ENCODE data around the gene TNN.

TNN gene

DNA sequence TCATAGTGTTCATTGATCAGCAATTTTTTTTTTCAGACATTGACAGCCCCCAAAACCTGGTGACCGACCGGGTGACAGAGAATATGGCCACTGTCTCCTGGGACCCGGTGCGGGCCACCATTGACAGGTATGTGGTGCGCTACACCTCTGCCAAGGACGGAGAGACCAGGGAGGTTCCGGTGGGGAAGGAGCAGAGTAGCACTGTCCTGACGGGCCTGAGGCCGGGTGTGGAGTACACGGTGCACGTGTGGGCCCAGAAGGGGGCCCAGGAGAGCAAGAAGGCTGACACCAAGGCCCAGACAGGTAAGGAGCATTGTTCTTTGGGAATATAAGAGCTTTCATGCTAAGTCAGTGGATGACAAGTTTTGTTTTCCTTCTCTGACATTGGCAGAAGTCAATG is 49.3 kb downstream of the TNN start:
- Histone ChIP-seq H3K4me3 (ENCODE audit: low read depth in 1 of 2, low read length in 2 of 2) (no peak overlapping the region), H3K9me3 (ENCODE audit: control insufficient read depth in 1 of 2, low read length in 2 of 2) (peaks cover 7 to 16% of the 10 kb centered on the region in 2 donors), H3K36me3 (ENCODE audit: control insufficient read depth in 1 of 2, insufficient read depth in 2 of 2, low read length in 2 of 2) (no peaks in the 10 kb centered on the region), H3K27me3 (ENCODE audit: low read depth, low read length) (no peaks in the 10 kb centered on the region), H3K4me1 (ENCODE audit: control insufficient read depth in 1 of 2, insufficient read depth in 2 of 2, low read length in 2 of 2) (no peaks in the 10 kb centered on the region), H3K27ac (ENCODE audit: low read length) (no peak overlapping the region)

DNA sequence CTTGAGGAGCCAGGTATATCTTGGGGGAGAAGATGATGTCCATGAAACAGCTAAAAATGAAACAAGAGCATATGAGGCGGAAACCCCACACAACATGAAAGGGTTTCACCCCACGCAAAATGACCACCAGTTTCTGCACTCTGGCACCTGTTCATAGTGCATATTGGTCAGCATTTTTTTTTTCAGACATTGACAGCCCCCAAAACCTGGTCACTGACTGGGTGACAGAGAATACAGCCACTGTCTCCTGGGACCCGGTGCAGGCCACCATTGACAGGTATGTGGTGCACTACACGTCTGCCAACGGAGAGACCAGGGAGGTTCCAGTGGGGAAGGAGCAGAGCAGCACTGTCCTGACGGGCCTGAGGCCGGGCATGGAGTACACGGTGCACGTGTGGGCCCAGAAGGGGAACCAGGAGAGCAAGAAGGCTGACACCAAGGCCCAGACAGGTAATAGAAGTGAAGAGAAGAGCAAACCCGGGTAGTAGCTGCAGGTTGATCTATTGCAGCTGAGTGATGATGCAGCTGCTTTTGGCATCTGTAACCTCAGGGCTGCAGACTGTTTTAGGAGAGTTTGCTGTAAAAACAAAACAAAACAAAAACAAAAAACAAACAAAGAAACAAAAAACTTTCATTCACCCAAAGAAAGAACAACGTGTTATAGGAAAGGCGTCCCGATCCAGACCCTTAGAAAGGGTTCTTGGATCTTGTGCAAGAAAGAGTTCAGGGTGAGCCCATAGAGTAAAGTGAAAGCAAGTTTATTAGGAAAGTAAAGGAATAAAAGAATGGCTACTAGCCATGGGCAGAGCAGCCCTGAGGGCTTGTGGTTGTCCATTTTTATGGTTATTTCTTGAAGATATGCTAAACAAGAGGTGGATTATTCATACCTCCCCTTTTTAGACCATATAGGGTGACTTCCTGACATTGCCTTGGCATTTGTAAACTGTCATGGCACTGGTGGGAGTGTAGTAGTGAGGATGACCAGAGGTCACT is 51.0 kb downstream of the TNN start:
- Histone ChIP-seq H3K27me3 (ENCODE audit: low read depth, low read length) (no peaks in the 10 kb centered on the region), H3K4me3 (ENCODE audit: low read depth in 1 of 2, low read length in 2 of 2) (no peak overlapping the region), H3K27ac (ENCODE audit: low read length) (no peak overlapping the region), H3K4me1 (ENCODE audit: control insufficient read depth in 1 of 2, insufficient read depth in 2 of 2, low read length in 2 of 2) (no peaks in the 10 kb centered on the region), H3K36me3 (ENCODE audit: control insufficient read depth in 1 of 2, insufficient read depth in 2 of 2, low read length in 2 of 2) (no peaks in the 10 kb centered on the region), H3K9me3 (ENCODE audit: control insufficient read depth in 1 of 2, low read length in 2 of 2) (peaks cover 0 to 8% of the 10 kb centered on the region in 2 donors)

GRCh38 chr1:175120511-175120910 is 52.9 kb downstream of the TNN start:
- H3K4me3 ChIP-seq (ENCODE audit: low read depth in 1 of 2, low read length in 2 of 2), result no peak overlapping the region
- H3K27me3 ChIP-seq (ENCODE audit: low read depth, low read length), result no peaks in the 10 kb centered on the region
- no peaks in the 10 kb centered on the region for H3K4me1 ChIP-seq (ENCODE audit: control insufficient read depth in 1 of 2, insufficient read depth in 2 of 2, low read length in 2 of 2)
- no peaks in the 10 kb centered on the region for H3K36me3 ChIP-seq (ENCODE audit: control insufficient read depth in 1 of 2, insufficient read depth in 2 of 2, low read length in 2 of 2)
- H3K27ac ChIP-seq (ENCODE audit: low read length), result no peak overlapping the region
- no peaks in the 10 kb centered on the region for H3K9me3 ChIP-seq (ENCODE audit: control insufficient read depth in 1 of 2, low read length in 2 of 2)

GRCh38 chr1:175124861-175125260 is 57.2 kb downstream of the TNN start:
- Histone ChIP-seq H3K36me3 (ENCODE audit: control insufficient read depth in 1 of 2, insufficient read depth in 2 of 2, low read length in 2 of 2) (no peaks in the 10 kb centered on the region), H3K4me3 (ENCODE audit: low read depth in 1 of 2, low read length in 2 of 2) (no peak overlapping the region), H3K9me3 (ENCODE audit: control insufficient read depth in 1 of 2, low read length in 2 of 2) (no peaks in the 10 kb centered on the region), H3K27me3 (ENCODE audit: low read depth, low read length) (no peaks in the 10 kb centered on the region), H3K4me1 (ENCODE audit: control insufficient read depth in 1 of 2, insufficient read depth in 2 of 2, low read length in 2 of 2) (peaks cover 0 to 36% of the 10 kb centered on the region in 2 donors), H3K27ac (ENCODE audit: low read length) (no peak overlapping the region)

DNA sequence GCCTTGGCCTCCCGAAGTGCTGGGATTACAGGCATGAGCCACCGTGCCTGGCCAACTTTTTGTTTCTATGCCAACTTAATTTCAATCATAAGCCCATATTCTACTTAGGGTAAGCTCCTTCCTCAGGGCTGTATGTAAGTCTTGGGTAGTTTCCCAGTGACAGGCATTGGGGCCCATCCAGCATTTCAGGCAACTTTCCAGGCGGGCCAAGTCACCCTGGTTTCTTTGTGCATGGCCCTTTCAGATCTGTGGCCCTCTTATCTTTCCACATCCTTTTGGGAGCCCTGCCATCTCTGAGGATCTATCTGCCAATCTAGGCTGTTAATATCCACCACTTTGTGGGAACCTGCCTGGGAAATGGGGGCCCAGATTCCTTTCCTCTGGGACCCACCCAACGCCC is 58.7 kb downstream of the TNN start:
- Histone ChIP-seq H3K36me3 (ENCODE audit: control insufficient read depth in 1 of 2, insufficient read depth in 2 of 2, low read length in 2 of 2) (no peaks in the 10 kb centered on the region), H3K9me3 (ENCODE audit: control insufficient read depth in 1 of 2, low read length in 2 of 2) (no peaks in the 10 kb centered on the region), H3K4me1 (ENCODE audit: control insufficient read depth in 1 of 2, insufficient read depth in 2 of 2, low read length in 2 of 2) (peaks cover 0 to 43% of the 10 kb centered on the region in 2 donors), H3K27me3 (ENCODE audit: low read depth, low read length) (no peaks in the 10 kb centered on the region), H3K4me3 (ENCODE audit: low read depth in 1 of 2, low read length in 2 of 2) (no peak overlapping the region), H3K27ac (ENCODE audit: low read length) (no peak overlapping the region)

DNA sequence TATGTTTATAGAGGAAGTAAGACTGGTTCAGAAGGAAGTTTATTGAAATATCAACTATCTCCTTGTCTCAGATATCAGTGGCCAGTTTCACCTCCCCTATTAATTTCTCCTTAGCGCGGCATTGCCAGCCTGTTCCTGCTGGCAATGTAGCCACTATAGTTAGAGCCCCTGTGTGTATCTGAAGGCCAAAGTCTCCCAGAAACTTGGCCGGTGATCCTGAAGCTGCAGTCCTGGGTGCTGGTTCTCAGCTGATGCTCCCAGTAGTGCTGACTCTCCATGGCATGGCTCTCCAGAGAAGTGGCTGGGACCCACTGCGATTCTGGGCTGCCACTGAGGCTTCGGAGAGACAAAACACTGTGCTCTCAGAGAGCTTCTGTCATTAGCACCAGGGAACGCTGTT is 59.9 kb downstream of the TNN start:
- Histone ChIP-seq H3K36me3 (ENCODE audit: control insufficient read depth in 1 of 2, insufficient read depth in 2 of 2, low read length in 2 of 2) (no peaks in the 10 kb centered on the region), H3K9me3 (ENCODE audit: control insufficient read depth in 1 of 2, low read length in 2 of 2) (no peaks in the 10 kb centered on the region), H3K4me3 (ENCODE audit: low read depth in 1 of 2, low read length in 2 of 2) (no peak overlapping the region), H3K27me3 (ENCODE audit: low read depth, low read length) (no peaks in the 10 kb centered on the region), H3K4me1 (ENCODE audit: control insufficient read depth in 1 of 2, insufficient read depth in 2 of 2, low read length in 2 of 2) (peaks cover 0 to 52% of the 10 kb centered on the region in 2 donors), H3K27ac (ENCODE audit: low read length) (peak overlapping the region; percentile 6)

DNA sequence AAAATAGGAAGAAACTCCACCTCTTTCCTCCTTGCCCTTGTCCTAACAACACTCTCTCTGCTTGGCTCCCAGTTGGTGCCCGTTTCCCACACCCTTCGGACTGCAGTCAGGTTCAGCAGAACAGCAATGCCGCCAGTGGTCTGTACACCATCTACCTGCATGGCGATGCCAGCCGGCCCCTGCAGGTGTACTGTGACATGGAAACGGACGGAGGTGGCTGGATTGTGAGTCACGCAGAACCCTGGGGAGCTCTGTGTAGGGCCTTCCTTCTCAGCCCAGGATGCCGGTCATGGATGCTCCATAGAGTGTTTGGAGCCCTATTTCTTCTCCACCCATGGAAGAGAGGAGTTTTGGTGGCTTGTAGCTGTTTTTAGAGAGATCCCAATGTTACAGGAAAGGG is 60.9 kb downstream of the TNN start:
- Histone ChIP-seq H3K4me3 (ENCODE audit: low read depth in 1 of 2, low read length in 2 of 2) (no peak overlapping the region), H3K4me1 (ENCODE audit: control insufficient read depth in 1 of 2, insufficient read depth in 2 of 2, low read length in 2 of 2) (peaks cover 0 to 56% of the 10 kb centered on the region in 2 donors), H3K36me3 (ENCODE audit: control insufficient read depth in 1 of 2, insufficient read depth in 2 of 2, low read length in 2 of 2) (no peaks in the 10 kb centered on the region), H3K27ac (ENCODE audit: low read length) (no peak overlapping the region), H3K9me3 (ENCODE audit: control insufficient read depth in 1 of 2, low read length in 2 of 2) (no peaks in the 10 kb centered on the region), H3K27me3 (ENCODE audit: low read depth, low read length) (no peaks in the 10 kb centered on the region)

- Histone ChIP-seq H3K27me3 (ENCODE audit: low read depth, low read length) (no peaks in the 10 kb centered on the region), H3K9me3 (ENCODE audit: control insufficient read depth in 1 of 2, low read length in 2 of 2) (no peaks in the 10 kb centered on the region), H3K27ac (ENCODE audit: low read length) (peak overlapping the region; percentile 58), H3K4me3 (ENCODE audit: low read depth in 1 of 2, low read length in 2 of 2) (no peak overlapping the region), H3K36me3 (ENCODE audit: control insufficient read depth in 1 of 2, insufficient read depth in 2 of 2, low read length in 2 of 2) (no peaks in the 10 kb centered on the region), H3K4me1 (ENCODE audit: control insufficient read depth in 1 of 2, insufficient read depth in 2 of 2, low read length in 2 of 2) (peaks cover 0 to 56% of the 10 kb centered on the region in 2 donors)
These were observed 61.5 kb downstream of the TNN start for GRCh38 chr1:175129182-175129581.

- peak overlapping the region; percentile 58 for H3K27ac ChIP-seq (ENCODE audit: low read length)
- no peaks in the 10 kb centered on the region for H3K9me3 ChIP-seq (ENCODE audit: control insufficient read depth in 1 of 2, low read length in 2 of 2)
- no peaks in the 10 kb centered on the region for H3K27me3 ChIP-seq (ENCODE audit: low read depth, low read length)
- H3K36me3 ChIP-seq (ENCODE audit: control insufficient read depth in 1 of 2, insufficient read depth in 2 of 2, low read length in 2 of 2), result no peaks in the 10 kb centered on the region
- H3K4me1 ChIP-seq (ENCODE audit: control insufficient read depth in 1 of 2, insufficient read depth in 2 of 2, low read length in 2 of 2), result peaks cover 0 to 56% of the 10 kb centered on the region in 2 donors
- H3K4me3 ChIP-seq (ENCODE audit: low read depth in 1 of 2, low read length in 2 of 2), result no peak overlapping the region
These were observed 62.0 kb downstream of the TNN start for GRCh38 chr1:175129644-175129996.

GRCh38 chr1:175129997-175130648 is 62.5 kb downstream of the TNN start:
- Histone ChIP-seq H3K27me3 (ENCODE audit: low read depth, low read length) (no peaks in the 10 kb centered on the region), H3K9me3 (ENCODE audit: control insufficient read depth in 1 of 2, low read length in 2 of 2) (no peaks in the 10 kb centered on the region), H3K27ac (ENCODE audit: low read length) (peak overlapping the region; percentile 58), H3K4me1 (ENCODE audit: control insufficient read depth in 1 of 2, insufficient read depth in 2 of 2, low read length in 2 of 2) (peaks cover 0 to 56% of the 10 kb centered on the region in 2 donors), H3K4me3 (ENCODE audit: low read depth in 1 of 2, low read length in 2 of 2) (no peak overlapping the region), H3K36me3 (ENCODE audit: control insufficient read depth in 1 of 2, insufficient read depth in 2 of 2, low read length in 2 of 2) (no peaks in the 10 kb centered on the region)

DNA sequence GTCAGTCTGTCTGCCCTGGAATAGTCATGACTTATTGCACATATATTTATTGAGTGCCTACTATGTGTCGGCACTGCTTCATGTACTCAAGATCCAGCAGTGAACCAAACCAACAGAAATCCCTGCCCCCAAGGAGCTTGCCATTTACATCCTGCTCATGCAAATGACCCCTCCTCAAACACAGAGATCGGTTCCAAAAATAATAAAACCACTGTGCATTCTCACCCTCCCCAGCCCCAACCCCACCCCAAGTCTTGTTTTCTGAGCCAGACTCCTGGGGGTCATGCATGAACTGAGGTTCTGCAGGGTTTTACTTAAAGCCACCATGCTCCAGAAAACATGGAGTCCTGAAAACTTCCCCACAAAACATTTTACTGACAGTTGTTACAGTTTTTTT is 63.0 kb downstream of the TNN start:
- H3K4me1 ChIP-seq (ENCODE audit: control insufficient read depth in 1 of 2, insufficient read depth in 2 of 2, low read length in 2 of 2), result peaks cover 0 to 56% of the 10 kb centered on the region in 2 donors
- no peak overlapping the region for H3K4me3 ChIP-seq (ENCODE audit: low read depth in 1 of 2, low read length in 2 of 2)
- H3K36me3 ChIP-seq (ENCODE audit: control insufficient read depth in 1 of 2, insufficient read depth in 2 of 2, low read length in 2 of 2), result no peaks in the 10 kb centered on the region
- H3K27ac ChIP-seq (ENCODE audit: low read length), result peak overlapping the region; percentile 53
- H3K27me3 ChIP-seq (ENCODE audit: low read depth, low read length), result no peaks in the 10 kb centered on the region
- no peaks in the 10 kb centered on the region for H3K9me3 ChIP-seq (ENCODE audit: control insufficient read depth in 1 of 2, low read length in 2 of 2)

Data from muscle layer of duodenum (tissue), 2 donors.